ENCODE results near the gene ZMYND10.

DNA sequence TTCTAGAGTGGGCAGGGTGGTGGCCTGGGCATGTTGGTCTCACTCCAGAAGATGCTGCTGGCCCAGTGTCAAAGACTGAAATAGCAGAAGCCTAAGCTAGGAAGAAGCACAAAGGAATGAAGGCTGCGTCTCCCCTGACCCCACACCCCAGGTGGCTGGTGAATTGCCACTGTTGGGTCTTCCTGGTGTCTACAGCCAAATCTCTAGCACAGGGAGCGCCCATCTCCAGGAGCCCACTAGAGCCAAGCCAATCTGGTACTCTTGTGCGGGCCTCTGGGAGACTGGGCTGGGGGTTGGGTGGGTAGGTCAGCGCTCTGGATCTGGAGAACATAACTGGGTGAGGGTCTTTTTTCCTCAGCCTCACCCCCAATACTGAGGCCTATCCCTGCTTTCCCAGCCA, 18.4 kb downstream of the ZMYND10 start:
- TF ChIP-seq REST (IDR thresholded peaks at IDR 0.05; ENCODE audit: insufficient read depth in 1 of 2, low read depth in 2 of 2, low read length in 2 of 2) (no peak), POLR2AphosphoS5 (IDR thresholded peaks at IDR 0.05; ENCODE audit: low read depth, low read length) (no peak), TAF1 (IDR thresholded peaks at IDR 0.05; ENCODE audit: borderline replicate concordance, insufficient read depth, low read length) (no peak), FOXP2 (optimal IDR thresholded peaks at IDR 0.05; ENCODE audit: borderline replicate concordance, extremely low read depth, extremely low read length, insufficient read depth) (no peak)
